Coronary artery (tissue), 2 donors: ENCODE results near the gene KLHL30.

Experiments used
- DNase-seq: peaks from one replicate; pipeline ENCODE4 v3.0.0-alpha.2; 2017; ENCODE audit warnings: low spot score
- H3K27ac ChIP-seq, 2 donors: fragments of 200-600 bp; sonication (generic); one replicate each; pipeline ENCODE4 v1.5.1; 2016 to 2019
- H3K4me3 ChIP-seq: fragments of 200-600 bp; sonication (generic); 2 replicates; pipeline ENCODE4 v1.5.1; 2016; ENCODE audit warnings: mild to moderate bottlenecking, moderate library complexity
- TF ChIP-seq, protein P1 (sequence below): fragments of 200-600 bp; sonication (generic); IDR thresholded peaks from one replicate; pipeline ENCODE4 v1.5.1; 2019; ENCODE audit warnings: antibody characterized with exemption

Gene KLHL30

GRCh38 chr2:238132463-238133450, 5.7 kb upstream of the KLHL30 start:
- no peak overlapping the region for H3K27ac ChIP-seq
- TF ChIP-seq, protein P1, sequence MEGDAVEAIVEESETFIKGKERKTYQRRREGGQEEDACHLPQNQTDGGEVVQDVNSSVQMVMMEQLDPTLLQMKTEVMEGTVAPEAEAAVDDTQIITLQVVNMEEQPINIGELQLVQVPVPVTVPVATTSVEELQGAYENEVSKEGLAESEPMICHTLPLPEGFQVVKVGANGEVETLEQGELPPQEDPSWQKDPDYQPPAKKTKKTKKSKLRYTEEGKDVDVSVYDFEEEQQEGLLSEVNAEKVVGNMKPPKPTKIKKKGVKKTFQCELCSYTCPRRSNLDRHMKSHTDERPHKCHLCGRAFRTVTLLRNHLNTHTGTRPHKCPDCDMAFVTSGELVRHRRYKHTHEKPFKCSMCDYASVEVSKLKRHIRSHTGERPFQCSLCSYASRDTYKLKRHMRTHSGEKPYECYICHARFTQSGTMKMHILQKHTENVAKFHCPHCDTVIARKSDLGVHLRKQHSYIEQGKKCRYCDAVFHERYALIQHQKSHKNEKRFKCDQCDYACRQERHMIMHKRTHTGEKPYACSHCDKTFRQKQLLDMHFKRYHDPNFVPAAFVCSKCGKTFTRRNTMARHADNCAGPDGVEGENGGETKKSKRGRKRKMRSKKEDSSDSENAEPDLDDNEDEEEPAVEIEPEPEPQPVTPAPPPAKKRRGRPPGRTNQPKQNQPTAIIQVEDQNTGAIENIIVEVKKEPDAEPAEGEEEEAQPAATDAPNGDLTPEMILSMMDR, result no peak
- DNase-seq, result no peak
- no peak overlapping the region for H3K4me3 ChIP-seq

DNA sequence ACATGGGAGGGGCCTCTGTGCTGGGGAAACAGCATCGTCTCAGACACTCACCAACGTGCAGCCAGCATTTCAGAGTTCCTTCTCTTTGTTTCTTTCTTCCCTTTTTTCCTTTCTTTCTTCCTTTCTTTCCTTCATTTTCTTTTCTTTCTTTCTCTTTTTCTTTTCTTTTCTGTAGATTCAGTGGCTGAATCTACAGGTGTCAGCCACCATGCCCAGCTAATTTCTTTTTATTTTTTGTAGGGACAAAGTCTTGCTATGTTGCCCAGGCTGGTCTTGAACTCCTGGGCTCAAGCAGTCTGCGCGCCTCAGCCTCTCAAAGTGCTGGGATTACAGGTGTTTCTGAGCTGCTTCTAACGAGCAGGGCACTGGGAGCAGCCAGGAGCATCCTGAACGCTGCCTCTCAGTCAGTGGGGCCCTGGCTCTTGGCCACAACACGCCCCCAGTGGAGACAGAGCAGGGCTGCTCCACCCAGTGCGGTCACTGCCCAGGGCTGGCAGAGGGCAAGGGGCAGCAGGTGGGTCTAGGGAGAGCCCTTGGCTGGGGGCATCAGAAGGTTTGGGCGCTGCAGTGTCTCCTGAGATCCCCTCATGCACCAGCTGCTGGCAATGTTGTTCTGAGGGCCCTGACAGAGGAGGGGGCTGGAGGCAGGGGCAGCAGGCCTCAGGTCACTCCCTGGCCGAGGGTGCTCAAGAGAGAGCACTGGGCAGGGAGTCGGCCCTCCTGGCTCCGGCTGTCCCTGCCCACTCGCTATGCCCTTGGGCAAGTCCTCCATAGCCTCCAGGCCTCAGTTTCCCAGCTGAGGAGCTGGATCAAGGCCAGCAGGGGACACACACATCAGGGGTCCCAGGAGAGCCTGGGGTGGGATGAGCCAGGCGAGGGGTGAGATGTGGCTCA, 4.7 kb upstream of the KLHL30 start:
- no peak overlapping the region for H3K27ac ChIP-seq
- DNase-seq, result no peak
- TF ChIP-seq, protein P1, result no peak
- no peak overlapping the region for H3K4me3 ChIP-seq

GRCh38 chr2:238134393-238134785, 4.1 kb upstream of the KLHL30 start:
- H3K4me3 ChIP-seq, result no peak overlapping the region
- no peak for DNase-seq
- TF ChIP-seq, protein P1, result no peak
- no peak overlapping the region for H3K27ac ChIP-seq

DNA sequence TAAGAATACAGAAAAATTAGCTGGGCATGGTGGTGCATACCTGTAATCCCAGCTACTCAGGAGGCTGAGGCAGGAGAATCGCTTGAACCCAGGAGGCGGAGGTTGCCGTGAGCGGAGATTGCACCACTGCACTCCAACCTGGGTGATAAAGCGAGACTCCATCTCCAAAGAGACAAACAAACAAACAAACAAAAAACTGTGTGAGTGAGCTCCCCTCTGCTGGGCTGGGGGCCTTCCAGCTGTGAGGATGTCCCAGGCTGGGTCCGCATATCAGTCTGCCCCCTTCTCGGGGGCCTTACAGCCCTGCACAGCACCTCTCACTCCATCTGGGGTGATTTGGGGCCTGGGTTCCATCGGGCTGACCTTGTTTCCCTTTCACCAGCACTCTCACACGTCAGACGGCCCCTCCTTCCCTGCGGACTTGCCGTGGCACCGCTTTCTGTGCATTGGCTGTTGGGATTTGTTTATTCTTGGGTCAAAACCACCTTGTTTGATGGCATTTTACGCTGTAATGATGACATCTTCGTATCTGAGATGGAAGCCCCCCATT, 2.8 kb upstream of the KLHL30 start:
- no peak for DNase-seq
- TF ChIP-seq, protein P1, result no peak
- Histone ChIP-seq H3K27ac (no peak overlapping the region), H3K4me3 (no peak overlapping the region)

GRCh38 chr2:238136820-238137537, 1.5 kb upstream of the KLHL30 start:
- Histone ChIP-seq H3K4me3 (peak overlapping the region; percentile 20), H3K27ac (peak overlapping the region; percentile 31 to 85)
- no peak for DNase-seq
- TF ChIP-seq, protein P1, result no peak

DNA sequence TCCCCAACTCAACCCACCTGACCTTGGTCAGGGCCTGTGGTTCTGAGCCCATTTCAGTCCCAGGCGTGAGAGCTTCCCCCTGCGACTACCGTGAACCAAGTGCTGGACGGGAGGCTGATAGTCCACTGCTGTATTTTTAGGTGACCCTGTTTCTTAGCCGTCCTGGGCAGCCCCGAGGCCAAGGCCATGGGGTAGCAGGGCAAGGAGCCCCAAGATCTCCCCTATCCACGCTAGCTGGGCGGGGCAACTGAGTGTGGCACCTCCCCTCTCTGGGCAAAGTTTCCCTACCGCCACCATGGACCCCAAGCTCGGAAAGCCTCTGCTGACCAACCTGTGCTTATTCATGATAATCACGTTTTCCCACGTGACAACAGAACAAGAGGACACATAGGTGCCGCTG, 583 bp upstream of the KLHL30 start:
- Histone ChIP-seq H3K4me3 (peak overlapping the region; percentile 67), H3K27ac (peak overlapping the region; percentile 31 to 85)
- DNase-seq, result no peak
- TF ChIP-seq, protein P1, result no peak
